BLaER1 treated with 17β-estradiol and CSF1 and Interleukin-3, amounts not matched to agents 10 nM and 100 nM (cell line): Measurements from ENCODE around the gene SIK3.
A peak's percentile ranks its signal among the peaks of the same experiment; 100 is the strongest.

Experiments
- H3K27ac ChIP-seq, 11 experiments: shearing (Covaris generic); formaldehyde crosslinking; 2 replicates each; pipeline ENCODE4 v1.8.1; 2022
- H3K27me3 ChIP-seq, 11 experiments: shearing (Covaris generic); formaldehyde crosslinking; 2 replicates each; pipeline ENCODE4 v1.8.1; 2022
- H3K36me3 ChIP-seq, 11 experiments: shearing (Covaris generic); formaldehyde crosslinking; 2 replicates each; pipeline ENCODE4 v1.8.1; 2022
- H3K4me1 ChIP-seq, 10 experiments: shearing (Covaris generic); formaldehyde crosslinking; 2 replicates each; pipeline ENCODE4 v1.8.1; 2022
- H3K4me2 ChIP-seq, 11 experiments: shearing (Covaris generic); formaldehyde crosslinking; 2 replicates each; pipeline ENCODE4 v1.8.1; 2022
- H3K4me3 ChIP-seq, 10 experiments: shearing (Covaris generic); formaldehyde crosslinking; 2 replicates each; pipeline ENCODE4 v1.8.1; 2022
- H3K9ac ChIP-seq, 11 experiments: shearing (Covaris generic); formaldehyde crosslinking; 2 replicates each; pipeline ENCODE4 v1.8.1; 2022
- H3K9me3 ChIP-seq, 11 experiments: shearing (Covaris generic); formaldehyde crosslinking; replicated peaks in 1 of 11; 2 replicates each; pipeline ENCODE4 v1.8.1; 2022
- H4K20me1 ChIP-seq, 11 experiments: shearing (Covaris generic); formaldehyde crosslinking; 2 replicates each; pipeline ENCODE4 v1.8.1; 2022
- Cebpa-rat ChIP-seq, 11 experiments: shearing (Covaris generic); IDR thresholded peaks; 2 replicates each; pipeline ENCODE4 v1.8.1; 2022

Gene SIK3

GRCh38 chr11:116986521-116987105 is 111.6 kb downstream of the SIK3 start:
- peak overlapping the region; percentile 44 to 98 (median 77); a peak in 21 of 22 replicates for H3K4me2 ChIP-seq
- peak overlapping the region in 5 of 10 experiments; percentile 15 to 27 (median 18); a peak in 8 of 20 replicates for H3K4me3 ChIP-seq
- H3K9ac ChIP-seq = peak overlapping the region in 10 of 11 experiments; percentile 19 to 76 (median 64); a peak in 17 of 22 replicates

GRCh38 chr11:116984589-116984988 is 113.6 kb downstream of the SIK3 start:
- peak overlapping the region in 9 of 11 experiments; percentile 6 to 76 (median 37); a peak in 10 of 22 replicates for H3K9ac ChIP-seq
- peaks cover 36 to 100% (median 93%) of the 10 kb centered on the region in 10 experiments for H3K4me1 ChIP-seq
- H3K36me3 ChIP-seq = peaks cover 0 to 14% (median 0%) of the 10 kb centered on the region in 11 experiments; a peak in 5 of 22 replicates
- H3K4me2 ChIP-seq = peak overlapping the region in 10 of 11 experiments; percentile 19 to 98 (median 78); a peak in 19 of 22 replicates
- peaks cover 0 to 23% (median 0%) of the 10 kb centered on the region in 11 experiments; a peak in 2 of 22 replicates for H4K20me1 ChIP-seq
- TF ChIP-seq Cebpa-rat (IDR thresholded peaks at IDR 0.05) = peak in 9 of 11 experiments; percentile 16 to 91 (median 78); a peak in 16 of 22 replicates
- H3K9me3 ChIP-seq = peaks cover 0 to 20% (median 0%) of the 10 kb centered on the region in 11 experiments; a peak in 7 of 22 replicates
- H3K27me3 ChIP-seq = no peaks in the 10 kb centered on the region
- peak overlapping the region in 2 of 10 experiments; percentile 5 to 10; a peak in 2 of 20 replicates for H3K4me3 ChIP-seq
- H3K27ac ChIP-seq = peak overlapping the region in 10 of 11 experiments; percentile 44 to 87 (median 84); a peak in 18 of 22 replicates

More at GRCh38 chr11:116986521-116987105, 111.6 kb downstream of the SIK3 start:
- H3K27me3 ChIP-seq = no peaks in the 10 kb centered on the region
- H3K4me1 ChIP-seq = peaks cover 16 to 100% (median 83%) of the 10 kb centered on the region in 10 experiments
- peaks cover 0 to 32% (median 0%) of the 10 kb centered on the region in 11 experiments; a peak in 3 of 22 replicates for H4K20me1 ChIP-seq
- peak in 9 of 11 experiments; percentile 53 to 94 (median 75); a peak in 14 of 22 replicates for TF ChIP-seq Cebpa-rat (IDR thresholded peaks at IDR 0.05)
- H3K27ac ChIP-seq = peak overlapping the region; percentile 36 to 87 (median 83); a peak in 21 of 22 replicates
- H3K36me3 ChIP-seq = peaks cover 0 to 20% (median 0%) of the 10 kb centered on the region in 11 experiments; a peak in 5 of 22 replicates
- peaks cover 0 to 17% (median 0%) of the 10 kb centered on the region in 11 experiments; a peak in 7 of 22 replicates for H3K9me3 ChIP-seq

- Histone ChIP-seq H3K36me3 (peaks cover 0 to 14% (median 0%) of the 10 kb centered on the region in 11 experiments; a peak in 5 of 22 replicates), H3K27me3 (no peaks in the 10 kb centered on the region), H3K9ac (peak overlapping the region in 8 of 11 experiments; percentile 6 to 76 (median 26); a peak in 8 of 22 replicates), H3K4me2 (peak overlapping the region in 10 of 11 experiments; percentile 19 to 98 (median 78); a peak in 19 of 22 replicates), H3K4me1 (peaks cover 36 to 100% (median 93%) of the 10 kb centered on the region in 10 experiments), H3K9me3 (peaks cover 0 to 20% (median 0%) of the 10 kb centered on the region in 11 experiments; a peak in 7 of 22 replicates), H3K4me3 (peak overlapping the region in 2 of 10 experiments; percentile 5 to 10; a peak in 2 of 20 replicates), H4K20me1 (peaks cover 0 to 24% (median 0%) of the 10 kb centered on the region in 11 experiments; a peak in 2 of 22 replicates), H3K27ac (peak overlapping the region in 10 of 11 experiments; percentile 44 to 87 (median 84); a peak in 18 of 22 replicates)
- no peak for TF ChIP-seq Cebpa-rat (IDR thresholded peaks at IDR 0.05)
Measured at GRCh38 chr11:116984186-116984585, 114.0 kb downstream of the SIK3 start.

- Histone ChIP-seq H3K4me2 (peak overlapping the region; percentile 9 to 98 (median 81); a peak in 19 of 22 replicates), H3K9me3 (peaks cover 0 to 35% (median 2%) of the 10 kb centered on the region in 11 experiments; a peak in 11 of 22 replicates), H3K27ac (peak overlapping the region; percentile 44 to 87 (median 78); a peak in 19 of 22 replicates), H3K9ac (peak overlapping the region in 9 of 11 experiments; percentile 29 to 71 (median 63); a peak in 14 of 22 replicates), H4K20me1 (peaks cover 0 to 13% (median 0%) of the 10 kb centered on the region in 11 experiments; a peak in 2 of 22 replicates), H3K27me3 (no peaks in the 10 kb centered on the region), H3K4me3 (peak overlapping the region in 3 of 10 experiments; percentile 30 to 51 (median 30); a peak in 5 of 20 replicates), H3K4me1 (peaks cover 26 to 85% (median 73%) of the 10 kb centered on the region in 10 experiments), H3K36me3 (peaks cover 0 to 25% (median 2%) of the 10 kb centered on the region in 11 experiments; a peak in 6 of 22 replicates)
- TF ChIP-seq Cebpa-rat (IDR thresholded peaks at IDR 0.05) = peak in 8 of 11 experiments; percentile 18 to 80 (median 60); a peak in 10 of 22 replicates
Measured at GRCh38 chr11:116981266-116981885, 116.9 kb downstream of the SIK3 start.

GRCh38 chr11:116980136-116980793 is 118.0 kb downstream of the SIK3 start:
- peaks cover 0 to 36% (median 4%) of the 10 kb centered on the region in 11 experiments; a peak in 7 of 22 replicates for H3K36me3 ChIP-seq
- H3K4me3 ChIP-seq = peak overlapping the region in 4 of 10 experiments; percentile 1 to 28 (median 21); a peak in 6 of 20 replicates
- peak overlapping the region; percentile 54 to 98 (median 81) for H3K4me2 ChIP-seq
- peak overlapping the region; percentile 13 to 71 (median 63); a peak in 15 of 22 replicates for H3K9ac ChIP-seq
- peak overlapping the region; percentile 8 to 87 (median 78); a peak in 20 of 22 replicates for H3K27ac ChIP-seq
- H3K9me3 ChIP-seq = peaks cover 0 to 43% (median 11%) of the 10 kb centered on the region in 11 experiments; a peak in 11 of 22 replicates
- no peak for TF ChIP-seq Cebpa-rat (IDR thresholded peaks at IDR 0.05)
- peaks cover 0 to 13% (median 0%) of the 10 kb centered on the region in 11 experiments; a peak in 2 of 22 replicates for H4K20me1 ChIP-seq
- no peaks in the 10 kb centered on the region for H3K27me3 ChIP-seq
- peaks cover 20 to 74% (median 62%) of the 10 kb centered on the region in 10 experiments for H3K4me1 ChIP-seq

- Histone ChIP-seq H3K27ac (peak overlapping the region in 2 of 11 experiments; percentile 7 to 42; a peak in 4 of 22 replicates), H3K4me2 (peak overlapping the region in 5 of 11 experiments; percentile 2 to 23 (median 19); a peak in 3 of 22 replicates), H3K9ac (no peak overlapping the region), H3K36me3 (peaks cover 0 to 43% (median 3%) of the 10 kb centered on the region in 11 experiments; a peak in 6 of 22 replicates), H3K9me3 (peaks cover 0 to 37% (median 11%) of the 10 kb centered on the region in 11 experiments; a peak in 11 of 22 replicates), H3K4me3 (no peak overlapping the region; a peak in 1 of 20 replicates), H3K4me1 (peaks cover 20 to 65% (median 42%) of the 10 kb centered on the region in 10 experiments), H4K20me1 (peaks cover 0 to 26% (median 7%) of the 10 kb centered on the region in 11 experiments; a peak in 10 of 22 replicates), H3K27me3 (no peaks in the 10 kb centered on the region)
- no peak for TF ChIP-seq Cebpa-rat (IDR thresholded peaks at IDR 0.05)
Measured at GRCh38 chr11:116976941-116977570, 121.2 kb downstream of the SIK3 start.

- no peak for TF ChIP-seq Cebpa-rat (IDR thresholded peaks at IDR 0.05)
Measured at GRCh38 chr11:116975661-116976060, 122.6 kb downstream of the SIK3 start.

More at GRCh38 chr11:116975661-116976060, 122.6 kb downstream of the SIK3 start:
- Histone ChIP-seq H3K4me1 (peaks cover 11 to 62% (median 31%) of the 10 kb centered on the region in 10 experiments), H3K36me3 (peaks cover 0 to 43% (median 0%) of the 10 kb centered on the region in 11 experiments; a peak in 5 of 22 replicates), H3K27ac (no peak overlapping the region), H3K4me2 (no peak overlapping the region), H4K20me1 (peaks cover 0 to 37% (median 13%) of the 10 kb centered on the region in 11 experiments; a peak in 16 of 22 replicates), H3K9ac (no peak overlapping the region), H3K9me3 (peaks cover 0 to 31% (median 8%) of the 10 kb centered on the region in 11 experiments; a peak in 8 of 22 replicates), H3K27me3 (no peaks in the 10 kb centered on the region), H3K4me3 (no peak overlapping the region)
